Endodermal cell (in vitro differentiated cells): ENCODE measurements around the gene EDRF1. TPM values are rescaled to one million over a fixed set of nuclear protein-coding genes. Genes with fewer than 3 reads are reported as not detected.

ENCODE experiments used
- DNase-seq: peaks from one replicate; pipeline ENCODE4 v3.0.0-alpha.2; 2017
- H3K27ac ChIP-seq: 2 replicates; pipeline ENCODE4 v1.5.1; 2013; ENCODE audit warnings: mild to moderate bottlenecking, low read depth, low read length, moderate library complexity
- H3K27me3 ChIP-seq: 2 replicates; pipeline ENCODE4 v1.6.1; 2013; ENCODE audit warnings: mild to moderate bottlenecking, low read length, moderate library complexity; ENCODE audit not compliant: insufficient read depth, control insufficient read depth, poor library complexity, severe bottlenecking
- H3K36me3 ChIP-seq: 2 replicates; pipeline ENCODE4 v1.7.0; 2013; ENCODE audit warnings: mild to moderate bottlenecking, low read length, moderate library complexity; ENCODE audit not compliant: control insufficient read depth, insufficient read depth
- H3K4me1 ChIP-seq: one replicate; pipeline ENCODE4 v1.7.0; 2013; ENCODE audit warnings: low read length; ENCODE audit not compliant: control insufficient read depth, insufficient read depth
- H3K4me3 ChIP-seq: 2 replicates; pipeline ENCODE4 v1.5.1; 2013; ENCODE audit warnings: mild to moderate bottlenecking, low read length, moderate library complexity
- H3K9ac ChIP-seq: 2 replicates; pipeline ENCODE4 v1.6.1; 2013; ENCODE audit warnings: mild to moderate bottlenecking, low read length, moderate library complexity; ENCODE audit not compliant: poor library complexity, severe bottlenecking; ENCODE audit errors: extremely low read depth
- H3K9me3 ChIP-seq: 2 replicates; pipeline ENCODE4 v1.6.1; 2013; ENCODE audit warnings: mild to moderate bottlenecking, low read length, moderate library complexity; ENCODE audit not compliant: control insufficient read depth
- H3K27ac Mint-ChIP-seq: 2 replicates; pipeline ENCODE4 v1.8.0; 2020; ENCODE audit warnings: mixed read lengths
- H3K27me3 Mint-ChIP-seq: 2 replicates; pipeline ENCODE4 v1.8.0; 2021; ENCODE audit warnings: mild to moderate bottlenecking, mixed read lengths; ENCODE audit not compliant: insufficient read depth
- H3K36me3 Mint-ChIP-seq: 2 replicates; pipeline ENCODE4 v1.8.0; 2020; ENCODE audit warnings: low read depth, mixed read lengths
- H3K4me1 Mint-ChIP-seq: 2 replicates; pipeline ENCODE4 v1.8.0; 2020; ENCODE audit warnings: mixed read lengths
- H3K4me3 Mint-ChIP-seq: 2 replicates; pipeline ENCODE4 v1.8.0; 2020; ENCODE audit warnings: mild to moderate bottlenecking, moderate library complexity, mixed read lengths
- H3K9me3 Mint-ChIP-seq: 2 replicates; pipeline ENCODE4 v1.8.0; 2020; ENCODE audit warnings: mild to moderate bottlenecking, mixed read lengths
- WGBS, 2 experiments: methylation state at CpG; one replicate each; pipeline versions ENCODE4 v1.1.5 to v1.1.7; 2013; ENCODE audit warnings: missing lambda C conversion rate in 2 of 2, mixed read lengths in 1 of 2; ENCODE audit not compliant: insufficient coverage in 1 of 2, insufficient read length in 1 of 2; 5-methylcytosine and 5-hydroxymethylcytosine counted together
- total RNA-seq, 2 donors: library from RNA; stranded (reverse); fragmentation: NEBNext Ultra II Directional in 1 of 2; extraction: Animal tissue kit (Norgen Biotek cat#: 25700) in 1 of 2; gene quantifications; 2 replicates in 1 of 2; 3 replicates in 1 of 2; pipeline ENCODE4 v1.2.1, GENCODE V29; 2021
- TF ChIP-seq, protein P1 (sequence below): fragments of 200-600 bp; sonication (generic); conservative IDR thresholded peaks from 2 replicates; pipeline ENCODE4 v1.5.0; 2021; ENCODE audit warnings: antibody characterized with exemption, mild to moderate bottlenecking

Gene EDRF1
- total RNA-seq, 2 donors from 2014 or later: 44.5 to 46.8 TPM

DNA sequence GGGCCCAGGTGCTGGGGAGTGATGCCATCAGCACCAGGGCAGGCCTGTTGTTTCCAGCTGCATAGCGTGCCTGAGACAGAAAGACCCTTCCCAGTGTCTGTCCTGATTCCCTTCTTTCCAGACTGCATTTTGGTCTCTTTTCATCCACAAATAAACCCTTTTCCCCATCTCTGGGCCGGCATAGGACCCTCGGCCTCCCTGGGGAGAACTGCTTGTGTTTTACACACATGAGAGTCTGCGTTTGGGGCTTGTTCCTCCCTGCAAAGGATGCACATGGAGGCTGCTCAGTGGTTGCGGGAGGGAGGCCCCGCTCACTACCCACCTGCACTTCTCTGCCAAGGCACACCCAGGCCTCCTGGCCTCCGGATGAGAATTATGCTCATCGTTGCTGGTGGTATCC is 61.9 kb downstream of the EDRF1 start:
- 88 to 94% methylated on average over 4 to 8 of the region's 8 CpGs for WGBS, 2 experiments
- peak; percentile 20 for DNase-seq

DNA sequence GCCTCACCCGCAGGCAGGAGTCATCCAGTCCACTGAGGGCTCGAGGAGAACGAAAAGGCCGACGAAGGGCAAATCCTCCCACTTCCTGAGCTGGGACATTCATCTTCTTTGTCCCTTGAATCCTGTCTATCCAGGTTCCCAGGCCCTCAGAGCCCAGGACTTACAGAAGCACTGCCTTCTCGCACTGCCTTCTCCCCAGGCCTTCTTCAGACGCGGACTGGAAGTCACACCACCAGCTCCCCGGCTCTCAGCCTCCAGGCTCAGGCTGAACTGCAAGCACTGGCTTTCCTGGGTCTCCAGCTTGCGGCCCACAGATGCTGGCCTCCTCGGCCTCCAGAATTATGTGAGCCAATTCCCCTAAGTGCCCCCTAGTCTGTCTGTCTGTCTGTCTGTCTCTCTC is 62.5 kb downstream of the EDRF1 start:
- Histone ChIP-seq H3K4me1 (no peaks in the 10 kb centered on the region), H3K27ac (no peak overlapping the region), H3K9ac (no peak overlapping the region), H3K9me3 (peaks cover 8% of the 10 kb centered on the region), H3K36me3 (no peaks in the 10 kb centered on the region), H3K4me3 (no peak overlapping the region), H3K27me3 (no peaks in the 10 kb centered on the region)
- WGBS, 2 experiments: 91 to 98% methylated on average over 6 to 11 of the region's 11 CpGs
- Mint-ChIP-seq H3K36me3 (no peaks in the 10 kb centered on the region), H3K4me1 (peaks cover under 1% of the 10 kb centered on the region), H3K4me3 (no peak overlapping the region), H3K27me3 (peaks cover 3% of the 10 kb centered on the region), H3K9me3 (peaks cover 8% of the 10 kb centered on the region), H3K27ac (no peak overlapping the region)
- TF ChIP-seq, protein P1, sequence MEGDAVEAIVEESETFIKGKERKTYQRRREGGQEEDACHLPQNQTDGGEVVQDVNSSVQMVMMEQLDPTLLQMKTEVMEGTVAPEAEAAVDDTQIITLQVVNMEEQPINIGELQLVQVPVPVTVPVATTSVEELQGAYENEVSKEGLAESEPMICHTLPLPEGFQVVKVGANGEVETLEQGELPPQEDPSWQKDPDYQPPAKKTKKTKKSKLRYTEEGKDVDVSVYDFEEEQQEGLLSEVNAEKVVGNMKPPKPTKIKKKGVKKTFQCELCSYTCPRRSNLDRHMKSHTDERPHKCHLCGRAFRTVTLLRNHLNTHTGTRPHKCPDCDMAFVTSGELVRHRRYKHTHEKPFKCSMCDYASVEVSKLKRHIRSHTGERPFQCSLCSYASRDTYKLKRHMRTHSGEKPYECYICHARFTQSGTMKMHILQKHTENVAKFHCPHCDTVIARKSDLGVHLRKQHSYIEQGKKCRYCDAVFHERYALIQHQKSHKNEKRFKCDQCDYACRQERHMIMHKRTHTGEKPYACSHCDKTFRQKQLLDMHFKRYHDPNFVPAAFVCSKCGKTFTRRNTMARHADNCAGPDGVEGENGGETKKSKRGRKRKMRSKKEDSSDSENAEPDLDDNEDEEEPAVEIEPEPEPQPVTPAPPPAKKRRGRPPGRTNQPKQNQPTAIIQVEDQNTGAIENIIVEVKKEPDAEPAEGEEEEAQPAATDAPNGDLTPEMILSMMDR: no peak
- peak; percentile 40 for DNase-seq

More for the DNA sequence above, 61.9 kb downstream of the EDRF1 start:
- TF ChIP-seq, protein P1: no peak
- Histone ChIP-seq H3K9ac (no peak overlapping the region), H3K27me3 (no peaks in the 10 kb centered on the region), H3K9me3 (peaks cover 8% of the 10 kb centered on the region), H3K4me1 (no peaks in the 10 kb centered on the region), H3K27ac (no peak overlapping the region), H3K36me3 (no peaks in the 10 kb centered on the region), H3K4me3 (no peak overlapping the region)
- no peak overlapping the region for H3K27ac Mint-ChIP-seq
- H3K9me3 Mint-ChIP-seq: peaks cover 8% of the 10 kb centered on the region
- H3K27me3 Mint-ChIP-seq: peaks cover 3% of the 10 kb centered on the region
- H3K36me3 Mint-ChIP-seq: no peaks in the 10 kb centered on the region
- no peak overlapping the region for H3K4me3 Mint-ChIP-seq
- H3K4me1 Mint-ChIP-seq: no peaks in the 10 kb centered on the region

DNA sequence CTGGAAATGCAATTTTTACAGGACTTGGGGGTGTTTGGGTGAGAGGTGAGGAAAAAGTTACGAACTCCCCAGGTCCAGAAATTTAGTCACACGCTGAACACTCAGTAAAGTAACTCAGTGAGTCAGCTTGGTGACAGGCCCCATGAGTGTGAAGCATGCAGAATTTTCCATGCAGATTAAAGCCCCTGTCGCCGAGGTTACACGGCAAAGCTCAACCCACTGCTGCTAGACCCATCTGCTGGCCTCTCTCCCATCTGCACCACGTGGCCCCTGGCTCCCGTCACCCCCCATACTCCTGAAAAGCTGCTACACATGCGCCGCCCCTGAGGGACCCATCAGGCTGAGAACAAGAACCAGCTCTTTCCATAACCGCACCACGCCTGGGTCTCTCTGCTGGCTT is 63.1 kb downstream of the EDRF1 start:
- Mint-ChIP-seq H3K4me1 (peaks cover 3% of the 10 kb centered on the region), H3K36me3 (no peaks in the 10 kb centered on the region), H3K4me3 (no peak overlapping the region), H3K27ac (no peak overlapping the region), H3K9me3 (peaks cover 8% of the 10 kb centered on the region), H3K27me3 (peaks cover 3% of the 10 kb centered on the region)
- Histone ChIP-seq H3K4me1 (no peaks in the 10 kb centered on the region), H3K4me3 (no peak overlapping the region), H3K27ac (no peak overlapping the region), H3K9me3 (peaks cover 8% of the 10 kb centered on the region), H3K9ac (no peak overlapping the region), H3K36me3 (no peaks in the 10 kb centered on the region), H3K27me3 (no peaks in the 10 kb centered on the region)
- TF ChIP-seq, protein P1: no peak
- WGBS, 2 experiments: 87 to 91% methylated on average over 11 of the region's 11 CpGs
- DNase-seq: peak; percentile 41
